Fibroblast of lung (primary cell): ENCODE data around the gene PDX1. TPM values are rescaled to one million over a fixed set of nuclear protein-coding genes. Genes with fewer than 3 reads are reported as not detected.

ENCODE experiments used
- DNase-seq, 2 donors: peaks; one replicate each; pipeline versions ENCODE4 v3.0.0 to v3.0.0-alpha.2; 2010; ENCODE audit warnings: low read depth in 2 of 2
- H2AFZ ChIP-seq: 2 replicates; pipeline ENCODE4 v1.5.1; 2012; ENCODE audit warnings: low read length, control low read depth, inconsistent platforms
- H3K27ac ChIP-seq: 2 replicates; pipeline ENCODE4 v1.5.1; 2011; ENCODE audit warnings: low read length, control low read depth; ENCODE audit not compliant: insufficient read depth
- H3K27me3 ChIP-seq: 2 replicates; pipeline ENCODE4 v1.5.1; 2011; ENCODE audit warnings: mild to moderate bottlenecking, low read length; ENCODE audit not compliant: control insufficient read depth, insufficient read depth
- H3K36me3 ChIP-seq: 2 replicates; pipeline ENCODE4 v1.5.1; 2011; ENCODE audit warnings: low read length; ENCODE audit not compliant: control insufficient read depth, insufficient read depth
- H3K4me1 ChIP-seq: 2 replicates; pipeline ENCODE4 v1.5.1; 2011; ENCODE audit warnings: low read length; ENCODE audit not compliant: control insufficient read depth, insufficient read depth; ENCODE audit errors: extremely low read depth
- H3K4me2 ChIP-seq: 2 replicates; pipeline ENCODE4 v1.5.1; 2011; ENCODE audit warnings: low read length, control low read depth; ENCODE audit not compliant: insufficient read depth; ENCODE audit errors: extremely low read depth
- H3K4me3 ChIP-seq, 4 experiments: fragments of 200-600 bp in 1 of 4; sonication (generic) in 1 of 4; replicated peaks in 1 of 4; 2 replicates each; pipeline ENCODE4 v1.5.1; 2011 to 2016; ENCODE audit warnings: low read length in 4 of 4, low read depth in 3 of 4, mild to moderate bottlenecking in 3 of 4, control low read depth in 2 of 4, inconsistent platforms in 1 of 4, mixed read lengths in 1 of 4; ENCODE audit not compliant: insufficient read depth in 1 of 4; ENCODE audit errors: control extremely low read depth in 1 of 4
- H3K79me2 ChIP-seq: 2 replicates; pipeline ENCODE4 v1.5.1; 2012; ENCODE audit warnings: mild to moderate bottlenecking, low read length, inconsistent platforms; ENCODE audit not compliant: control insufficient read depth, insufficient read depth
- H3K9ac ChIP-seq: 2 replicates; pipeline ENCODE4 v1.5.1; 2011; ENCODE audit warnings: mild to moderate bottlenecking, low read length, control low read depth; ENCODE audit not compliant: insufficient read depth
- H3K9me3 ChIP-seq: 2 replicates; pipeline ENCODE4 v1.5.1; 2012; ENCODE audit warnings: low read depth, low read length; ENCODE audit not compliant: control insufficient read depth, insufficient read depth
- H4K20me1 ChIP-seq: 2 replicates; pipeline ENCODE4 v1.5.1; 2011; ENCODE audit warnings: low read length; ENCODE audit not compliant: control insufficient read depth, insufficient read depth; ENCODE audit errors: extremely low read depth
- EZH2 ChIP-seq: IDR thresholded peaks from 2 replicates; pipeline ENCODE4 v1.5.1; 2012; ENCODE audit warnings: low read length, control low read depth, mild to moderate bottlenecking; ENCODE audit errors: missing control alignments
- polyA plus RNA-seq, 2 donors: library from polyadenylated mRNA; depleted of rRNA in 1 of 2; stranded (reverse) in 1 of 2; unstranded in 1 of 2; fragments of >200 nt; gene quantifications; 2 replicates each; pipeline ENCODE4 v1.2.1, GENCODE V29; 2011 to 2012; ENCODE audit warnings: missing spikeins in 1 of 2
- total RNA-seq: library from RNA; depleted of rRNA; stranded (reverse); fragments of >200 nt; gene quantifications from 2 replicates; pipeline ENCODE4 v1.2.1, GENCODE V29; 2014
- TF ChIP-seq, protein P1 (sequence below), 2 donors: IDR thresholded peaks in 1 of 2; conservative IDR thresholded peaks in 1 of 2; 1 replicate in 1 of 2; 2 replicates in 1 of 2; pipeline ENCODE4 v1.5.1; 2011 to 2012; ENCODE audit warnings: low read length in 2 of 2, control low read depth in 1 of 2, inconsistent platforms in 1 of 2, low read depth in 1 of 2, mild to moderate bottlenecking in 1 of 2

Gene PDX1
- total and polyA plus RNA-seq, 2 donors (not counting 1 experiment from before 2014, with no cell fraction given), result not detected

- no peak overlapping the region for H2AFZ ChIP-seq
Measured at GRCh38 chr13:27907121-27907787, 12.5 kb upstream of the PDX1 start.

GRCh38 chr13:27909378-27909777 lies 10.4 kb upstream of the PDX1 start:
- H3K9ac ChIP-seq, result no peak overlapping the region
- no peak overlapping the region for H3K27ac ChIP-seq
- no peak overlapping the region for H3K4me3 ChIP-seq
- H3K27me3 ChIP-seq, result peaks cover 4% of the 10 kb centered on the region
- no peaks in the 10 kb centered on the region for H3K9me3 ChIP-seq
- no peaks in the 10 kb centered on the region for H4K20me1 ChIP-seq
- no peaks in the 10 kb centered on the region for H3K36me3 ChIP-seq
- TF ChIP-seq, protein P1, sequence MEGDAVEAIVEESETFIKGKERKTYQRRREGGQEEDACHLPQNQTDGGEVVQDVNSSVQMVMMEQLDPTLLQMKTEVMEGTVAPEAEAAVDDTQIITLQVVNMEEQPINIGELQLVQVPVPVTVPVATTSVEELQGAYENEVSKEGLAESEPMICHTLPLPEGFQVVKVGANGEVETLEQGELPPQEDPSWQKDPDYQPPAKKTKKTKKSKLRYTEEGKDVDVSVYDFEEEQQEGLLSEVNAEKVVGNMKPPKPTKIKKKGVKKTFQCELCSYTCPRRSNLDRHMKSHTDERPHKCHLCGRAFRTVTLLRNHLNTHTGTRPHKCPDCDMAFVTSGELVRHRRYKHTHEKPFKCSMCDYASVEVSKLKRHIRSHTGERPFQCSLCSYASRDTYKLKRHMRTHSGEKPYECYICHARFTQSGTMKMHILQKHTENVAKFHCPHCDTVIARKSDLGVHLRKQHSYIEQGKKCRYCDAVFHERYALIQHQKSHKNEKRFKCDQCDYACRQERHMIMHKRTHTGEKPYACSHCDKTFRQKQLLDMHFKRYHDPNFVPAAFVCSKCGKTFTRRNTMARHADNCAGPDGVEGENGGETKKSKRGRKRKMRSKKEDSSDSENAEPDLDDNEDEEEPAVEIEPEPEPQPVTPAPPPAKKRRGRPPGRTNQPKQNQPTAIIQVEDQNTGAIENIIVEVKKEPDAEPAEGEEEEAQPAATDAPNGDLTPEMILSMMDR (conservative IDR thresholded peaks at IDR 0.05 in 1 of 2, IDR thresholded peaks at IDR 0.05 in 1 of 2; ENCODE audit: low read depth in 1 of 2, low read length in 2 of 2), result no peak
- no peak for TF ChIP-seq EZH2
- no peak for DNase-seq
- no peaks in the 10 kb centered on the region for H3K79me2 ChIP-seq
- H2AFZ ChIP-seq, result no peak overlapping the region
- no peaks in the 10 kb centered on the region for H3K4me1 ChIP-seq
- no peak overlapping the region for H3K4me2 ChIP-seq

More at GRCh38 chr13:27907121-27907787, 12.5 kb upstream of the PDX1 start:
- TF ChIP-seq, protein P1 (conservative IDR thresholded peaks at IDR 0.05 in 1 of 2, IDR thresholded peaks at IDR 0.05 in 1 of 2; ENCODE audit: low read depth in 1 of 2, low read length in 2 of 2), result no peak
- no peak for TF ChIP-seq EZH2
- Histone ChIP-seq H4K20me1 (no peaks in the 10 kb centered on the region), H3K4me3 (no peak overlapping the region), H3K4me2 (no peak overlapping the region), H3K27me3 (peaks cover 4% of the 10 kb centered on the region), H3K79me2 (no peaks in the 10 kb centered on the region), H3K9ac (no peak overlapping the region), H3K27ac (no peak overlapping the region), H3K36me3 (no peaks in the 10 kb centered on the region), H3K4me1 (no peaks in the 10 kb centered on the region), H3K9me3 (no peaks in the 10 kb centered on the region)
- no peak for DNase-seq

DNA sequence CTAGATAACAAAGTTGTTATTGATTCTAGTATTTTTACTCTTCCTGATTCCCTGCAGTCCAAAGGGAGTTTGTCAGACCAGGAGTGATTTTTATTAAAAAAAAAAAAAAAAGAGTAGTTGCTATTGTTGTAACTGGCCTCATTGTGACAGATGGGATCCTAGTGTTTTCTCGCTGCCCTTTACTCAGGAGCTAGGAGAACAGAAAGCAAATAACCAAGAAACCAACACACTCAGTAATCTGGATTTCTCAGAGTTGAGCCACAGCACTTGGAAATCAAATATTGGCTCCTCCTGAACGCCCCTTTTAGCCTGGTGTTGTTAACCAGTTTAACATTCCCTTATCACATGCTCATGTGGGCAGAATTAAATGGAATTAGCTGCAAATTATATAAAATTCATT lies 8.3 kb upstream of the PDX1 start:
- H3K9me3 ChIP-seq, result no peaks in the 10 kb centered on the region
- H3K4me2 ChIP-seq, result no peak overlapping the region
- H4K20me1 ChIP-seq, result no peaks in the 10 kb centered on the region
- no peaks in the 10 kb centered on the region for H3K36me3 ChIP-seq
- no peaks in the 10 kb centered on the region for H3K4me1 ChIP-seq
- no peak overlapping the region for H3K27ac ChIP-seq
- TF ChIP-seq, protein P1 (conservative IDR thresholded peaks at IDR 0.05 in 1 of 2, IDR thresholded peaks at IDR 0.05 in 1 of 2; ENCODE audit: low read depth in 1 of 2, low read length in 2 of 2), result no peak
- no peak for TF ChIP-seq EZH2
- peaks cover 5% of the 10 kb centered on the region for H3K27me3 ChIP-seq
- no peak overlapping the region for H3K4me3 ChIP-seq
- DNase-seq, result no peak
- H3K9ac ChIP-seq, result no peak overlapping the region
- H2AFZ ChIP-seq, result no peak overlapping the region
- H3K79me2 ChIP-seq, result no peaks in the 10 kb centered on the region
